Natural killer cell (primary cell): ENCODE data around the gene GCH1. TPM values are rescaled to one million over a fixed set of nuclear protein-coding genes. Genes with fewer than 3 reads are reported as not detected.
"Not testable (repeated sequence)": the region's sequence is repeated elsewhere in the genome, so short reads cannot be mapped to it uniquely, and the experiment has no call there.

Experiments used
- ATAC-seq, 3 donors: fragments of 150-1000 bp in 2 of 3; fragments of 200-7000 bp in 1 of 3; cut with Tn5 transposase; 1 replicate in 1 of 3; 2 replicates in 2 of 3; pipeline ENCODE4 v1.10.0; 2021; ENCODE audit warnings: mild to moderate bottlenecking in 2 of 3, moderate library complexity in 2 of 3
- DNase-seq, 2 donors: peaks; one replicate each; pipeline versions ENCODE4 v3.0.0 to v3.0.0-alpha.2; 2013 to 2021; ENCODE audit warnings: mixed read lengths in 1 of 2
- H3K27ac ChIP-seq: one replicate; pipeline ENCODE4 v1.5.1; 2013; ENCODE audit warnings: mild to moderate bottlenecking, low read length
- H3K27me3 ChIP-seq: one replicate; pipeline ENCODE4 v1.6.1; 2013; ENCODE audit warnings: low read length; ENCODE audit not compliant: control insufficient read depth, insufficient read depth
- H3K36me3 ChIP-seq: one replicate; pipeline ENCODE4 v1.6.1; 2013; ENCODE audit warnings: low read length; ENCODE audit not compliant: control insufficient read depth, insufficient read depth
- H3K4me1 ChIP-seq: one replicate; pipeline ENCODE4 v1.6.1; 2013; ENCODE audit warnings: low read length; ENCODE audit not compliant: control insufficient read depth, insufficient read depth
- H3K4me3 ChIP-seq: one replicate; pipeline ENCODE4 v1.5.1; 2013; ENCODE audit warnings: low read length
- H3K9me3 ChIP-seq: one replicate; pipeline ENCODE4 v1.6.1; 2013; ENCODE audit warnings: low read length; ENCODE audit not compliant: control insufficient read depth, insufficient read depth
- H3K27ac Mint-ChIP-seq, 2 donors: one replicate each; pipeline ENCODE4 v1.8.0; 2022; ENCODE audit warnings: mild to moderate bottlenecking in 2 of 2, mixed read lengths in 2 of 2, moderate library complexity in 1 of 2
- H3K27me3 Mint-ChIP-seq, 2 donors: one replicate each; pipeline ENCODE4 v1.8.0; 2022; ENCODE audit warnings: low read depth in 2 of 2, mixed read lengths in 2 of 2
- H3K36me3 Mint-ChIP-seq: one replicate; pipeline ENCODE4 v1.8.0; 2022; ENCODE audit warnings: mixed read lengths
- H3K4me1 Mint-ChIP-seq, 2 donors: one replicate each; pipeline ENCODE4 v1.8.0; 2022; ENCODE audit warnings: mixed read lengths in 2 of 2
- H3K4me3 Mint-ChIP-seq: one replicate; pipeline ENCODE4 v1.8.0; 2022; ENCODE audit warnings: mild to moderate bottlenecking, moderate library complexity, mixed read lengths
- H3K9me3 Mint-ChIP-seq, 2 donors: one replicate each; pipeline ENCODE4 v1.8.0; 2022; ENCODE audit warnings: mixed read lengths in 2 of 2
- CTCF ChIP-seq: fragments of 200-600 bp; IDR thresholded peaks from one replicate; pipeline ENCODE4 v1.8.0; 2022; ENCODE audit warnings: antibody characterized with exemption
- WGBS: methylation state at CpG from one replicate; pipeline ENCODE4 v1.1.7; 2013; ENCODE audit warnings: missing lambda C conversion rate; ENCODE audit not compliant: insufficient coverage; 5-methylcytosine and 5-hydroxymethylcytosine counted together
- intact Hi-C: fragments of 100-400 bp; cut with micrococcal nuclease; formaldehyde crosslinking; loops from one replicate; pipeline ENCODE4 v1.14.2; 2022
- total RNA-seq, 4 donors: library from RNA; stranded (reverse); fragments of 120-200 nt in 1 of 4; gene quantifications; one replicate each; pipeline versions ENCODE4 v1.2.3 to v1.2.4, GENCODE V29; 2013 to 2022

The GCH1 gene
- total RNA-seq, 3 donors from 2014 or later (not counting 1 experiment from before 2014, with no cell fraction given) = 51.7 to 71.5 (median 52.6) TPM

DNA sequence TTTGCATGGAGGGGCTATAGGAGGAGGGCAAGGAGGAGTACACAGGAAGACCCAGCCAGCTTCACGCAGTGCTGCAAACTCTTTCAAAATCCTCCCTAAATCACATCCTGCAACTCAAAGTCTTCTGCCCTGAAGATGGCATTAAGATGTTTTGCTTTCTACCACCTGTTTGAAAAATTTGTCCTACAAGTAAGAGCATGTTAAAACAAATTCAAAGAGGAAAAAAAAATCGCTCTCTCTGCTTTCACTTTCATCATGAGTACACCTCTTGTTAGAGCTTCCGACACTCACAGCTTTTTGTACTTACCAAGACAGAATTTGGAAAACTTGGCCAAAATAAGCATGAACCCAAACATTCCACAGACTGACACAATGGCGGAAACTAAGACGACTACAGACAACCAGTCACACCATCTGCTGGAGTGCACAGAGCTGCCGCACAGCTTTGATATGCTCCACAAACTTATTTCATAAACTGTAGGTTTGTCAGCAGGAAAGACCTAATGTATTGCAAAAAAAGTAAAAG is 21.3 kb downstream of the GCH1 start:
- Mint-ChIP-seq H3K36me3 (no peaks in the 10 kb centered on the region), H3K9me3 (no peaks in the 10 kb centered on the region), H3K4me1 (peaks cover 39 to 59% of the 10 kb centered on the region in 2 donors), H3K27ac (peak overlapping the region; percentile 90 to 95), H3K4me3 (peak overlapping the region; percentile 96), H3K27me3 (no peaks in the 10 kb centered on the region)
- H3K4me3 ChIP-seq = peak overlapping the region; percentile 33
- peaks cover 11% of the 10 kb centered on the region for H3K4me1 ChIP-seq
- ATAC-seq (peak; percentile 64 to 68 (median 66)), DNase-seq (peak in 1 of 2 donors; percentile 62)
- no peak for TF ChIP-seq CTCF
- WGBS = 0% methylated on average over 5 of the region's 6 CpGs
- H3K36me3 ChIP-seq = no peaks in the 10 kb centered on the region
- intact Hi-C loops = loop anchor here (1.0 kb wide), 1 partner anchor 12 kb away; no protein-coding TSS in a partner anchor
- peak overlapping the region; percentile 81 for H3K27ac ChIP-seq
- H3K9me3 ChIP-seq = no peaks in the 10 kb centered on the region
- H3K27me3 ChIP-seq = no peaks in the 10 kb centered on the region

- no peak overlapping the region for H3K4me3 Mint-ChIP-seq
- H3K4me1 Mint-ChIP-seq = peaks cover 47 to 56% of the 10 kb centered on the region in 2 donors
- peaks cover 11% of the 10 kb centered on the region for H3K4me1 ChIP-seq
- DNase-seq = no peak
- WGBS = 93% methylated on average over 3 of the region's 3 CpGs
- H3K9me3 Mint-ChIP-seq = no peaks in the 10 kb centered on the region
- H3K27me3 ChIP-seq = no peaks in the 10 kb centered on the region
- no peaks in the 10 kb centered on the region for H3K9me3 ChIP-seq
- no peak for TF ChIP-seq CTCF
- no peak overlapping the region for H3K27ac ChIP-seq
- peak overlapping the region; percentile 56 to 87 for H3K27ac Mint-ChIP-seq
- no peak for ATAC-seq
- no peak overlapping the region for H3K4me3 ChIP-seq
- intact Hi-C loops = no loop called here
- no peaks in the 10 kb centered on the region for H3K36me3 Mint-ChIP-seq
- H3K27me3 Mint-ChIP-seq = no peaks in the 10 kb centered on the region
- H3K36me3 ChIP-seq = no peaks in the 10 kb centered on the region
Measured at GRCh38 chr14:54877703-54878021, 25.0 kb downstream of the GCH1 start.

DNA sequence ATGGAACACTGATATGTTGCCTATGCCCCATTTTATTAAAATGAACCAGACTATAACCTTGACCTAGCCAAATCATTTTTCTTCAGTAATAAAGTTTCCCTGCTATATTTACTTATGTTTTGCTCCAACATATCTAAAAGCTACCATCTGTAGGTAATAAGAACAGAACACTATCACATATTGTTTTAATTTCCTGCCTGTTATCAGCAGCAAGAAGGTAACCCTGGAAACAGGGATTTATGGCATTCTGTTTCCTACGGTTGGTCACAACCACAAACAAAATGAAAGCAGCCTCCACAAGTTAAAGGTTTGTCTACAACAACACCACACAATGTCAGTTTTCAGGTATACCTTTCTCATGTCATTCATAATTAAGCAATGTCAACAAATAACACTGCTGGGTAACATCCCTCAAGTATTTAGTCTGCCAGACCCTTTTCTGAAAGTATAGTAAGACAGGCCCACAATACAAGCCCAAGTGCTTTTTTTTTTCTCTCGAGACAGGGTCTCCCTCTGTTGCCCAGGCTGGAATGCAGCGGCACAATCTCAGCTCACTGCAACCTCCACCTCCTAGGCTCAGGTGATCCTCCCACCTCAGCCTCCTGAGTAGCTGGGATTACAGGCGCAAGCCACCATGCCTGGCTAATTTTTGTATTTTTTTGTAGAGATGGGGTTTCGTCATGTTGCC is 25.5 kb downstream of the GCH1 start:
- H3K4me3 ChIP-seq = no peak overlapping the region
- H3K36me3 ChIP-seq = no peaks in the 10 kb centered on the region
- no peaks in the 10 kb centered on the region for H3K9me3 Mint-ChIP-seq
- TF ChIP-seq CTCF = no peak
- H3K4me3 Mint-ChIP-seq = no peak overlapping the region
- peaks cover 47 to 55% of the 10 kb centered on the region in 2 donors for H3K4me1 Mint-ChIP-seq
- H3K27me3 Mint-ChIP-seq = no peaks in the 10 kb centered on the region
- intact Hi-C loops = no loop called here
- H3K36me3 Mint-ChIP-seq = no peaks in the 10 kb centered on the region
- no peak for ATAC-seq
- no peak for DNase-seq
- H3K9me3 ChIP-seq = no peaks in the 10 kb centered on the region
- no peaks in the 10 kb centered on the region for H3K27me3 ChIP-seq
- 76% methylated on average over 4 of the region's 5 CpGs for WGBS
- H3K4me1 ChIP-seq = peaks cover 10% of the 10 kb centered on the region
- H3K27ac Mint-ChIP-seq = peak overlapping the region; percentile 7 to 87
- no peak overlapping the region for H3K27ac ChIP-seq

DNA sequence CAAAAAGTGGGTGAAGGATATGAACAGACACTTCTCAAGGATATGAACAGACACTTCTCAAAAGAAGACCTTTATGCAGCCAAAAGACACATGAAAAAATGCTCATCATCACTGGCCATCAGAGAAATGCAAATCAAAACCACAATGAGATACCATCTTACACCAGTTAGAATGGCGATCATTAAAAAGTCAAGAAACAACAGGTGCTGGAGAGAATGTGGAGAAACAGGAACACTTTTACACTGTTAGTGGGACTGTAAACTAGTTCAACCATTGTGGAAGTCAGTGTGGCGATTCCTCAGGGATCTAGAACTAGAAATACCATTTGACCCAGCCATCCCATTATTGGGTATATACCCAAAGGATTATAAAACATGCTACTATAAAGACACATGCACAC is 27.0 kb downstream of the GCH1 start:
- H3K4me3 ChIP-seq, H3K36me3 Mint-ChIP-seq, H3K4me3 Mint-ChIP-seq, H3K9me3 ChIP-seq, H3K9me3 Mint-ChIP-seq, H3K27ac ChIP-seq, ATAC-seq, intact Hi-C loops, H3K4me1 ChIP-seq, H3K36me3 ChIP-seq, DNase-seq, H3K27me3 ChIP-seq, H3K27me3 Mint-ChIP-seq, H3K27ac Mint-ChIP-seq: not testable (repeated sequence)
- WGBS = no CpG with 5 or more reads among the region's 2 CpGs
- peaks cover 46 to 51% of the 10 kb centered on the region in 2 donors for H3K4me1 Mint-ChIP-seq

- H3K36me3 Mint-ChIP-seq, H3K9me3 Mint-ChIP-seq: not testable (repeated sequence)
Measured at GRCh38 chr14:54870154-54871090, 32.2 kb downstream of the GCH1 start.

More at GRCh38 chr14:54870154-54871090, 32.2 kb downstream of the GCH1 start:
- H3K4me1 ChIP-seq, intact Hi-C loops, H3K4me3 ChIP-seq, H3K27me3 Mint-ChIP-seq, H3K27me3 ChIP-seq, ATAC-seq, H3K36me3 ChIP-seq, DNase-seq, H3K9me3 ChIP-seq, H3K27ac ChIP-seq: not testable (repeated sequence)
- peak overlapping the region in 1 of 2 donors; percentile 2 for H3K27ac Mint-ChIP-seq
- WGBS = 82% methylated on average over 26 of the region's 27 CpGs
- H3K4me3 Mint-ChIP-seq = peak overlapping the region; percentile 75
- peaks cover 53 to 69% of the 10 kb centered on the region in 2 donors for H3K4me1 Mint-ChIP-seq
